NCI-H226 (cell line): Measurements from ENCODE around the gene GPR50.

Experiments used
- DNase-seq: peaks from one replicate; pipeline ENCODE4 v3.0.0-alpha.2; 2015

Gene GPR50

DNA sequence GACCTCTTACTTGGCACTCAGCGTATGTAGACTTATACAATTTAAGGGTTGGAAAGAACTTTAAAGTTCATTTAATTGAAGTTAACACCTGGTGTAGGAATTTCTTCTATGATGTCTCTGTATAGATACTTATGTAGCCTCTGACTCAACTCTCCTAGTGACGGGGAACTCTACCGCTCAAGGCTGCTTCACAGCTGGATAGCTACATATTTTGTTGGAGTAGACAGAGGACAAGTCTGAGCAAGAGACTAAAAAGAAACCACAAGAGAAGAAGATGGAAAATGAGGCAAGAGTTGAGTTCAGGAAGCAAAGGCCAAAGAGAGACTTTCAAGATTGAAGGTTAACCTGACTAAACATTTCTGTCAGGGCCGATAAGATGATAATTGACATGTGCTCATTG, 52.6 kb downstream of the GPR50 start:
- DNase-seq: no peak
